HG02840 (cell line): ENCODE measurements around the gene GPR107.

Source experiments
- ATAC-seq: cut with Tn5 transposase; IDR thresholded peaks from one replicate; pipeline ENCODE4 v1.9.1; 2021; ENCODE audit warnings: mild to moderate bottlenecking, moderate library complexity, moderate number of reproducible peaks; ENCODE audit not compliant: unreplicated experiment, low FRiP score

GPR107 gene

GRCh38 chr9:130053109-130053503 lies 600 bp upstream of the GPR107 start:
- no peak for ATAC-seq

- ATAC-seq = no peak
Observed at GRCh38 chr9:130054325-130054786, 650 bp downstream of the GPR107 start.

- no peak for ATAC-seq
Observed at GRCh38 chr9:130054820-130055219, 1.1 kb downstream of the GPR107 start.

- ATAC-seq = no peak
Observed at GRCh38 chr9:130058154-130058553, 4.4 kb downstream of the GPR107 start.

- ATAC-seq = no peak
Observed at GRCh38 chr9:130058887-130059286, 5.2 kb downstream of the GPR107 start.

- ATAC-seq = no peak
Observed at GRCh38 chr9:130060296-130060695, 6.6 kb downstream of the GPR107 start.

GRCh38 chr9:130062750-130063149 lies 9.0 kb downstream of the GPR107 start:
- ATAC-seq = no peak

- ATAC-seq = no peak
Observed at GRCh38 chr9:130064621-130065020, 10.9 kb downstream of the GPR107 start.

- no peak for ATAC-seq
Observed at GRCh38 chr9:130069048-130069447, 15.3 kb downstream of the GPR107 start.

- ATAC-seq = no peak
Observed at GRCh38 chr9:130072515-130073235, 19.0 kb downstream of the GPR107 start.

- ATAC-seq = no peak
Observed at GRCh38 chr9:130073373-130073772, 19.7 kb downstream of the GPR107 start.

- ATAC-seq = no peak
Observed at GRCh38 chr9:130078547-130078946, 24.8 kb downstream of the GPR107 start.

- no peak for ATAC-seq
Observed at GRCh38 chr9:130084337-130084736, 30.6 kb downstream of the GPR107 start.

GRCh38 chr9:130088051-130088450 lies 34.3 kb downstream of the GPR107 start:
- no peak for ATAC-seq

- no peak for ATAC-seq
Observed at GRCh38 chr9:130089141-130089540, 35.4 kb downstream of the GPR107 start.

GRCh38 chr9:130090915-130091314 lies 37.2 kb downstream of the GPR107 start:
- no peak for ATAC-seq

GRCh38 chr9:130092910-130093309 lies 39.2 kb downstream of the GPR107 start:
- ATAC-seq = no peak

- no peak for ATAC-seq
Observed at GRCh38 chr9:130095872-130096271, 42.2 kb downstream of the GPR107 start.

GRCh38 chr9:130100681-130101080 lies 47.0 kb downstream of the GPR107 start:
- no peak for ATAC-seq

- no peak for ATAC-seq
Observed at GRCh38 chr9:130101915-130102314, 48.2 kb downstream of the GPR107 start.

- ATAC-seq = no peak
Observed at GRCh38 chr9:130104491-130105193, 50.9 kb downstream of the GPR107 start.

- ATAC-seq = no peak
Observed at GRCh38 chr9:130106860-130107233, 53.1 kb downstream of the GPR107 start.
